ENCODE measurements around the gene RINL.

DNA sequence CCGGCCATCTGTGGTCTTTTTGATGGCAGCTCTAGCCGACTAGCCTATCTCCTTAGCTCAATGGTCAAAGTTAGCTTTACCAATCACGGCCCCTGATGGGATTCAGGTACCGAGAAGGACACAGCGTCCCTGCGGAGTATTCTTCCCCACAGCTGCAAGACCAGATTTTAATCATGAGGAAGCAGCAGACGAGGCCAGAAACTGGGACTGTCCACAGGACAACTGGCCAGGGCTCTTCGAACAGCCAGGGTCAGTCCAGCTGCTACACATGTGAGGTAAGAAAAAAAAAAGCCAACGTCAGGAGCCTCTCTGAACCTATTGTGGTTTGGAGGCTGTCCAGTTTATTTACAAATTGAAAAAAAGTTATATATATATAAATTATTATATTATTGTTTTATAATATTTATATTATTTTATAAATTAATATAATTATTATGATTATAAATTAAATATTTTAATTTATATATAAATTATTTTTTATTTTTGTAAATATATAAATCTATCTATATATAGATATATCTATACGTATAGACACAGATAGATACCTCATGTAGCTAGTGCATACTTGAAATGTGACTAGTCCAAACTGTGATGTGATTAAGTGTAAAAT, 10.8 kb downstream of the RINL start:
- TF ChIP-seq POLR2A (IDR thresholded peaks at IDR 0.05; ENCODE audit: low read depth) (no peak), EP300 (IDR thresholded peaks at IDR 0.05) (no peak)
- TF ChIP-seq, protein P1, sequence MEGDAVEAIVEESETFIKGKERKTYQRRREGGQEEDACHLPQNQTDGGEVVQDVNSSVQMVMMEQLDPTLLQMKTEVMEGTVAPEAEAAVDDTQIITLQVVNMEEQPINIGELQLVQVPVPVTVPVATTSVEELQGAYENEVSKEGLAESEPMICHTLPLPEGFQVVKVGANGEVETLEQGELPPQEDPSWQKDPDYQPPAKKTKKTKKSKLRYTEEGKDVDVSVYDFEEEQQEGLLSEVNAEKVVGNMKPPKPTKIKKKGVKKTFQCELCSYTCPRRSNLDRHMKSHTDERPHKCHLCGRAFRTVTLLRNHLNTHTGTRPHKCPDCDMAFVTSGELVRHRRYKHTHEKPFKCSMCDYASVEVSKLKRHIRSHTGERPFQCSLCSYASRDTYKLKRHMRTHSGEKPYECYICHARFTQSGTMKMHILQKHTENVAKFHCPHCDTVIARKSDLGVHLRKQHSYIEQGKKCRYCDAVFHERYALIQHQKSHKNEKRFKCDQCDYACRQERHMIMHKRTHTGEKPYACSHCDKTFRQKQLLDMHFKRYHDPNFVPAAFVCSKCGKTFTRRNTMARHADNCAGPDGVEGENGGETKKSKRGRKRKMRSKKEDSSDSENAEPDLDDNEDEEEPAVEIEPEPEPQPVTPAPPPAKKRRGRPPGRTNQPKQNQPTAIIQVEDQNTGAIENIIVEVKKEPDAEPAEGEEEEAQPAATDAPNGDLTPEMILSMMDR (IDR thresholded peaks at IDR 0.05) = no peak

Data from esophagus muscularis mucosa (tissue), 4 donors.